PFSK-1 (cell line): ENCODE results near the gene PGAP3.

ENCODE experiments used
- POLR2AphosphoS5 ChIP-seq: IDR thresholded peaks from 2 replicates; pipeline ENCODE4 v1.6.1; 2012; ENCODE audit warnings: low read depth, mild to moderate bottlenecking, control low read depth, low read length, moderate library complexity
- SIN3A ChIP-seq: IDR thresholded peaks from 2 replicates; pipeline ENCODE4 v1.6.1; 2012; ENCODE audit warnings: mild to moderate bottlenecking, low read length, moderate library complexity, borderline replicate concordance; ENCODE audit not compliant: insufficient read depth

GRCh38 chr17:39709319-39709997 lies 21.6 kb upstream of the PGAP3 start:
- TF ChIP-seq POLR2AphosphoS5 (no peak), SIN3A (no peak)
